C4-2B (cell line): Measurements from ENCODE around the gene FHIT.

Experiments
- H3K27ac ChIP-seq: fragments of 450-650 bp; 2 replicates; pipeline ENCODE4 v1.5.1; 2017
- CTCF ChIP-seq: fragments of 450-650 bp; conservative IDR thresholded peaks from 2 replicates; pipeline ENCODE4 v1.5.1; 2017; ENCODE audit warnings: mild to moderate bottlenecking
- ZFX ChIP-seq: fragments of 450-650 bp; IDR thresholded peaks from 2 replicates; pipeline ENCODE4 v1.6.1; 2017

Gene FHIT

GRCh38 chr3:60217156-60217911, 1033.9 kb downstream of the FHIT start:
- TF ChIP-seq CTCF = no peak
- no peak for TF ChIP-seq ZFX
- no peak overlapping the region for H3K27ac ChIP-seq

GRCh38 chr3:60216462-60217075, 1034.7 kb downstream of the FHIT start:
- H3K27ac ChIP-seq = no peak overlapping the region
- TF ChIP-seq CTCF (no peak), ZFX (no peak)

GRCh38 chr3:60215946-60216345, 1035.3 kb downstream of the FHIT start:
- TF ChIP-seq CTCF = no peak
- TF ChIP-seq ZFX = no peak
- H3K27ac ChIP-seq = no peak overlapping the region

GRCh38 chr3:60207905-60208304, 1043.3 kb downstream of the FHIT start:
- no peak for TF ChIP-seq ZFX
- no peak for TF ChIP-seq CTCF
- H3K27ac ChIP-seq = no peak overlapping the region

GRCh38 chr3:60206206-60206605, 1045.0 kb downstream of the FHIT start:
- TF ChIP-seq CTCF (no peak), ZFX (no peak)

GRCh38 chr3:60202052-60202726, 1049.1 kb downstream of the FHIT start:
- TF ChIP-seq ZFX = no peak
- TF ChIP-seq CTCF = no peak
- H3K27ac ChIP-seq = no peak overlapping the region

More at GRCh38 chr3:60206206-60206605, 1045.0 kb downstream of the FHIT start:
- no peak overlapping the region for H3K27ac ChIP-seq

GRCh38 chr3:60199306-60199705, 1051.9 kb downstream of the FHIT start:
- no peak for TF ChIP-seq ZFX
- TF ChIP-seq CTCF = no peak
- H3K27ac ChIP-seq = no peak overlapping the region
